Measurements from ENCODE around the gene TREM1.

The TREM1 gene

GRCh38 chr6:41286544-41287346 lies at the start of gene TREM1:
TREM1 (minus strand) TSS chr6:41286682; CDS start chr6:41286655, 27 bp downstream.
- TF ChIP-seq CTCF (conservative IDR thresholded peaks at IDR 0.05; ENCODE audit: low read depth, low read length), result no peak
- H3K4me3 ChIP-seq (ENCODE audit: low read length), result no peak within 1 kb of the TSS
- no peak for DNase-seq (ENCODE audit: low read depth)

- H3K4me3 ChIP-seq (ENCODE audit: low read length), result no peak overlapping the region
- DNase-seq (ENCODE audit: low read depth), result no peak
- TF ChIP-seq CTCF (conservative IDR thresholded peaks at IDR 0.05; ENCODE audit: low read depth, low read length), result no peak
These were observed 49.5 kb upstream of the TREM1 start for GRCh38 chr6:41335943-41336342.

GRCh38 chr6:41335296-41335695 lies 48.8 kb upstream of the TREM1 start, which contains the start of gene NCR2:
NCR2 (plus strand) TSS chr6:41335608; CDS start chr6:41335877, 269 bp downstream.
- no peak within 1 kb of the TSS for H3K4me3 ChIP-seq (ENCODE audit: low read length)
- no peak for TF ChIP-seq CTCF (conservative IDR thresholded peaks at IDR 0.05; ENCODE audit: low read depth, low read length)
- no peak for DNase-seq (ENCODE audit: low read depth)

- no peak for DNase-seq (ENCODE audit: low read depth)
- H3K4me3 ChIP-seq (ENCODE audit: low read length), result no peak overlapping the region
- TF ChIP-seq CTCF (conservative IDR thresholded peaks at IDR 0.05; ENCODE audit: low read depth, low read length), result peak; percentile 25
These were observed 48.1 kb upstream of the TREM1 start for GRCh38 chr6:41334482-41335040.

- no peak overlapping the region for H3K4me3 ChIP-seq (ENCODE audit: low read length)
- no peak for DNase-seq (ENCODE audit: low read depth)
- no peak for TF ChIP-seq CTCF (conservative IDR thresholded peaks at IDR 0.05; ENCODE audit: low read depth, low read length)
These were observed 46.6 kb upstream of the TREM1 start for GRCh38 chr6:41332842-41333736.

- no peak for DNase-seq (ENCODE audit: low read depth)
- no peak overlapping the region for H3K4me3 ChIP-seq (ENCODE audit: low read length)
- no peak for TF ChIP-seq CTCF (conservative IDR thresholded peaks at IDR 0.05; ENCODE audit: low read depth, low read length)
These were observed 45.8 kb upstream of the TREM1 start for GRCh38 chr6:41332241-41332640.
